Activated effector memory CD4-positive, alpha-beta T cell treated with Interleukin-2 at 50 U/mL for 16 hours (primary cell): ENCODE measurements around the gene RABAC1.
"Not testable (repeated sequence)": the region's sequence is repeated elsewhere in the genome, so short reads cannot be mapped to it uniquely, and the experiment has no call there.

Experiments
- DNase-seq: peaks from one replicate; pipeline ENCODE4 v3.0.0-alpha.2; 2020

The RABAC1 gene

GRCh38 chr19:41927497-41928192, 31.5 kb downstream of the RABAC1 start:
- DNase-seq: no peak

GRCh38 chr19:41926763-41927496, 32.2 kb downstream of the RABAC1 start:
- DNase-seq: no peak

- DNase-seq: no peak
Observed at GRCh38 chr19:41926028-41926762, 32.9 kb downstream of the RABAC1 start.

GRCh38 chr19:41925208-41926003, 33.7 kb downstream of the RABAC1 start:
- no peak for DNase-seq

GRCh38 chr19:41924151-41925145, 34.7 kb downstream of the RABAC1 start:
- no peak for DNase-seq

GRCh38 chr19:41923045-41923788, 35.9 kb downstream of the RABAC1 start:
- no peak for DNase-seq

- DNase-seq: no peak
Observed at GRCh38 chr19:41922585-41922984, 36.5 kb downstream of the RABAC1 start.

- DNase-seq: no peak
Observed at GRCh38 chr19:41921577-41922576, 37.2 kb downstream of the RABAC1 start.

- DNase-seq: no peak
Observed at GRCh38 chr19:41920882-41921576, 38.1 kb downstream of the RABAC1 start.

GRCh38 chr19:41919948-41920712, 39.0 kb downstream of the RABAC1 start:
- no peak for DNase-seq

- DNase-seq: no peak
Observed at GRCh38 chr19:41918653-41919244, 40.4 kb downstream of the RABAC1 start.

GRCh38 chr19:41918095-41918494, 41.0 kb downstream of the RABAC1 start:
- DNase-seq: no peak

GRCh38 chr19:41917676-41918075, 41.4 kb downstream of the RABAC1 start:
- DNase-seq: no peak

- no peak for DNase-seq
Observed at GRCh38 chr19:41915776-41916414, 43.2 kb downstream of the RABAC1 start.

- no peak for DNase-seq
Observed at GRCh38 chr19:41915021-41915775, 43.9 kb downstream of the RABAC1 start.

- not testable (repeated sequence) for DNase-seq
Observed at GRCh38 chr19:41914424-41914834, 44.7 kb downstream of the RABAC1 start.
